ENCODE measurements around the gene CCDC172.

Gene CCDC172

GRCh38 chr10:116324227-116324950, at the start of gene CCDC172:
Gene CCDC172 (plus strand): TSS chr10:116324448. CDS start chr10:116325012, 564 bp downstream.
- no peak for DNase-seq (ENCODE audit: low spot score)
- TF ChIP-seq CTCF (IDR thresholded peaks at IDR 0.05; ENCODE audit: extremely low read depth, missing control alignments), result no peak

GRCh38 chr10:116276981-116277380, 47.3 kb upstream of the CCDC172 start:
- DNase-seq (ENCODE audit: low spot score), result no peak
- no peak for TF ChIP-seq CTCF (IDR thresholded peaks at IDR 0.05; ENCODE audit: extremely low read depth, missing control alignments)

GRCh38 chr10:116278846-116279245, 45.4 kb upstream of the CCDC172 start:
- DNase-seq (ENCODE audit: low spot score), result no peak
- TF ChIP-seq CTCF (IDR thresholded peaks at IDR 0.05; ENCODE audit: extremely low read depth, missing control alignments), result no peak

- TF ChIP-seq CTCF (IDR thresholded peaks at IDR 0.05; ENCODE audit: extremely low read depth, missing control alignments), result no peak
Observed at GRCh38 chr10:116281775-116282174, 42.5 kb upstream of the CCDC172 start.

GRCh38 chr10:116286626-116287200, 37.5 kb upstream of the CCDC172 start:
- no peak for DNase-seq (ENCODE audit: low spot score)
- no peak for TF ChIP-seq CTCF (IDR thresholded peaks at IDR 0.05; ENCODE audit: extremely low read depth, missing control alignments)

More at GRCh38 chr10:116281775-116282174, 42.5 kb upstream of the CCDC172 start:
- no peak for DNase-seq (ENCODE audit: low spot score)

- no peak for DNase-seq (ENCODE audit: low spot score)
- peak; percentile 18 for TF ChIP-seq CTCF (IDR thresholded peaks at IDR 0.05; ENCODE audit: extremely low read depth, missing control alignments)
Observed at GRCh38 chr10:116287906-116288501, 36.2 kb upstream of the CCDC172 start.

- TF ChIP-seq CTCF (IDR thresholded peaks at IDR 0.05; ENCODE audit: extremely low read depth, missing control alignments), result no peak
- DNase-seq (ENCODE audit: low spot score), result no peak
Observed at GRCh38 chr10:116289652-116290051, 34.6 kb upstream of the CCDC172 start.

Data from GM20000 (cell line).